Kidney (tissue), 14 donors: Measurements from ENCODE around the gene ALLC. TPM values are rescaled to one million over a fixed set of nuclear protein-coding genes. Genes with fewer than 3 reads are reported as not detected.
"Not testable (repeated sequence)": the region's sequence is repeated elsewhere in the genome, so short reads cannot be mapped to it uniquely, and the experiment has no call there.

ENCODE experiments used
- DNase-seq, 5 donors: peaks; one replicate each; pipeline ENCODE4 v3.0.0-alpha.2; 2013 to 2020
- FAIRE-seq: peaks from 2 replicates; lab custom pipeline; 2012; peaks lifted over from hg19 to GRCh38; lab: Jason Lieb, UNC
- H3K27ac ChIP-seq, 2 donors: one replicate each; pipeline ENCODE4 v1.7.0; 2013; ENCODE audit warnings: low read depth in 2 of 2, low read length in 2 of 2, inconsistent platforms in 1 of 2
- H3K27me3 ChIP-seq: one replicate; pipeline ENCODE4 v1.7.1; 2013; ENCODE audit warnings: low read length, inconsistent platforms; ENCODE audit not compliant: control insufficient read depth, insufficient read depth
- H3K36me3 ChIP-seq, 3 donors: one replicate each; pipeline versions ENCODE4 v1.7.0 to v1.7.1; 2013; ENCODE audit warnings: low read length in 3 of 3, control low read depth in 1 of 3, inconsistent platforms in 1 of 3; ENCODE audit not compliant: insufficient read depth in 3 of 3, control insufficient read depth in 2 of 3
- H3K4me1 ChIP-seq, 3 donors: one replicate each; pipeline versions ENCODE4 v1.7.0 to v1.7.1; 2013; ENCODE audit warnings: low read length in 3 of 3, inconsistent platforms in 1 of 3, low read depth in 1 of 3; ENCODE audit not compliant: control insufficient read depth in 2 of 3, insufficient read depth in 2 of 3
- H3K4me3 ChIP-seq, 3 donors: one replicate each; pipeline versions ENCODE4 v1.7.0 to v1.8.1; 2013; ENCODE audit warnings: low read length in 3 of 3, control low read depth in 1 of 3, inconsistent platforms in 1 of 3
- H3K9ac ChIP-seq, 3 donors: one replicate each; pipeline versions ENCODE4 v1.7.0 to v1.7.1; 2013; ENCODE audit warnings: low read length in 3 of 3, control low read depth in 1 of 3, inconsistent platforms in 1 of 3
- H3K9me3 ChIP-seq, 3 donors: one replicate each; pipeline versions ENCODE4 v1.7.0 to v1.7.1; 2013; ENCODE audit warnings: low read length in 3 of 3, control low read depth in 1 of 3, inconsistent platforms in 1 of 3; ENCODE audit not compliant: control insufficient read depth in 2 of 3, insufficient read depth in 1 of 3
- intact Hi-C: fragments of 100-400 bp; cut with DNase I; formaldehyde crosslinking; loops from one replicate; pipeline ENCODE4 v1.11.1; 2022
- polyA plus RNA-seq: library from polyadenylated mRNA; stranded (reverse); fragments of 350-450 nt; fragmentation: Illumina TruSeq; extraction: RNeasy Lipid Tissue Mini Kit (QIAGEN cat#74804); gene quantifications from one replicate; pipeline ENCODE4 v1.2.3, GENCODE V29; 2014; ENCODE audit warnings: low read depth, low replicate concordance; ENCODE audit not compliant: insufficient read depth
- total RNA-seq: library from RNA; stranded (reverse); fragmentation: NEBNext Ultra II Directional; extraction: Animal tissue kit (Norgen Biotek cat#: 25700); gene quantifications from one replicate; pipeline ENCODE4 v1.2.1, GENCODE V29; 2021
- TF ChIP-seq, protein P1 (sequence below): IDR thresholded peaks from 3 replicates; pipeline ENCODE4 v1.5.1; 2012; ENCODE audit warnings: mild to moderate bottlenecking, moderate library complexity, borderline replicate concordance; ENCODE audit not compliant: insufficient read depth; ENCODE audit errors: extremely low read depth
- donor health status: control.
- donor health status: control.
- donor health status: control.
- donor health status: control.
- donor health status: control.
- donor health status: DM: yes; HTN: yes; CAD: no.
- donor health status: Normal renal cell carcinoma (clear cell type).

The ALLC gene
- total and polyA plus RNA-seq, 2 donors from 2014 or later, result 1.3 TPM; not detected in 1

DNA sequence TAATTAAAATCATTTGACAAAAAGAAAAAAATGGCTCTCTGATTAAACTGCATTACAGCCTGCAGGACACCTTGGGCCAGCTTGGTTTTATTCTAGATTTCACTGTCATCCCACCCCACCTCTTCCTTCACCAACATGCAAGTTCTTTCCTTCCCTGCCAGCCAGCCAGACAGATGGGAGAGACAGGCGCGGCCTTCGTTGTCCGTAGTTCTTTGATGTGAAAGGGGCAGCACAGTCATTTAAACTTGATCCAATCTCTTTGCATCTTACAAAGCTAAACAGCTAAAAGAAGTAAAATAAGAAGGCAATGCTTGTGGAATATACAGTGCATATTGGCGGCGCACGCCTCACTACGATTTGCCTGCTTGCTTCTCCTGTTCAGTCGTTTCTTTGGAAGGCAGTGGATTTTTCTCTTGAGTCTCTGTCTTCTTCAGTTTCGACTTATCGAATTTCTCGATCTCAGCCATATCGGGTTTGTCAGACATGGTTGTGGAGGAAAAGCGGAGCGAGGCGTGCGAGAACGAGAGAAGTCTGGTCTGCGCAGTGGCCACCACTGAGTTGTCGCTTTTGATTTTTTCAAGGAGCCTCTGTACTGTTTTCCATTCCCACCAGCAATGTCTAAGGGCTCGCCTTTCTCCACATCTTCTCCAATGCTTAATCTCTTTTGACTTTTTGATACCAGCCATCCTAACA is 40.7 kb upstream of the ALLC start:
- FAIRE-seq (no peak), DNase-seq (no peak)
- Histone ChIP-seq H3K4me1 (no peaks in the 10 kb centered on the region), H3K9ac (no peak overlapping the region), H3K9me3 (no peaks in the 10 kb centered on the region), H3K27me3 (no peaks in the 10 kb centered on the region), H3K36me3 (no peaks in the 10 kb centered on the region), H3K4me3 (no peak overlapping the region), H3K27ac (no peak overlapping the region)
- intact Hi-C loops, result no loop called here
- TF ChIP-seq, protein P1, sequence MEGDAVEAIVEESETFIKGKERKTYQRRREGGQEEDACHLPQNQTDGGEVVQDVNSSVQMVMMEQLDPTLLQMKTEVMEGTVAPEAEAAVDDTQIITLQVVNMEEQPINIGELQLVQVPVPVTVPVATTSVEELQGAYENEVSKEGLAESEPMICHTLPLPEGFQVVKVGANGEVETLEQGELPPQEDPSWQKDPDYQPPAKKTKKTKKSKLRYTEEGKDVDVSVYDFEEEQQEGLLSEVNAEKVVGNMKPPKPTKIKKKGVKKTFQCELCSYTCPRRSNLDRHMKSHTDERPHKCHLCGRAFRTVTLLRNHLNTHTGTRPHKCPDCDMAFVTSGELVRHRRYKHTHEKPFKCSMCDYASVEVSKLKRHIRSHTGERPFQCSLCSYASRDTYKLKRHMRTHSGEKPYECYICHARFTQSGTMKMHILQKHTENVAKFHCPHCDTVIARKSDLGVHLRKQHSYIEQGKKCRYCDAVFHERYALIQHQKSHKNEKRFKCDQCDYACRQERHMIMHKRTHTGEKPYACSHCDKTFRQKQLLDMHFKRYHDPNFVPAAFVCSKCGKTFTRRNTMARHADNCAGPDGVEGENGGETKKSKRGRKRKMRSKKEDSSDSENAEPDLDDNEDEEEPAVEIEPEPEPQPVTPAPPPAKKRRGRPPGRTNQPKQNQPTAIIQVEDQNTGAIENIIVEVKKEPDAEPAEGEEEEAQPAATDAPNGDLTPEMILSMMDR, result no peak

DNA sequence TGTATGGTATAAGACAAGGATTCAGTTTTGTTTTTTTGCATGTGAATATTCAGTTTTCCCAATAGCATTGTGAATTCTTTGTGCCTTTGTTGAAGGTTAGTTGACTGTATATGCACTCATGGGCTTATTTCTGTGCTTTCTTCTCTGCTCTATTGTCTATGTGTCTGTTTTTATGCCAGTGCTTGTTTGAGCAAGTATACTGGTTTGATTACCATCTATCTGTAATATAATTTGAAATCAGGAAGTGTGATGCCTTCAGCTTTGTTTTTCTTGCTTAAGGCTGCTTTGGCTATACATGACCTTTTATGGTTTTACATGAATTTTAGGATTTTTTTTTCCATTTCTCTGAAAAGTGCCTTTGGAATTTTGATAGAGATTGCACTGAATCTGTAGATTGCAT is 39.6 kb upstream of the ALLC start:
- TF ChIP-seq, protein P1, result no peak
- no peak overlapping the region for H3K27ac ChIP-seq
- H3K4me3 ChIP-seq, result no peak overlapping the region
- intact Hi-C loops, result no loop called here
- H3K27me3 ChIP-seq, result no peaks in the 10 kb centered on the region
- H3K36me3 ChIP-seq, result no peaks in the 10 kb centered on the region
- FAIRE-seq (no peak), DNase-seq (no peak)
- H3K9me3 ChIP-seq, result no peaks in the 10 kb centered on the region
- no peak overlapping the region for H3K9ac ChIP-seq
- no peaks in the 10 kb centered on the region for H3K4me1 ChIP-seq

DNA sequence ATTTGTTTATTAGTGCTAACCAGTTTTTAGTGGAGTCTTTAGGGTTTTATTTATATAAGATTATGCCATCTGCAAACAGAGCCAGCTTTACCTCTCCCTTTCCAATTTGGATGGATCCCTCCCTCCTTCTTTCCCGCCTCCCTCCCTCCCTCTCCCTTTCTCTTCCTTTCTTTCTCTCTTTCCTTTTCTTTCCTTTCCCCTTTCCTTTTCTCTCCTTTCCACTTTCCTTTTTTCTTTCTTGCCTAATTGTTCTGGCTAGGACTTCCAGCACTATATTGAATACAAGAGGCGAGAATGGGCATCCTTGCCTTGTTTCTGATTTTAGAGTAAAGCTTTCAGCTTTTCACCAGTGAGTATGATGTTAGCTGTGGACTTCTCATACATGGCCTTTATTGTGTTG is 39.0 kb upstream of the ALLC start:
- Histone ChIP-seq H3K27ac (no peak overlapping the region), H3K9ac (no peak overlapping the region), H3K9me3 (no peaks in the 10 kb centered on the region), H3K36me3 (no peaks in the 10 kb centered on the region), H3K27me3 (no peaks in the 10 kb centered on the region), H3K4me3 (no peak overlapping the region), H3K4me1 (no peaks in the 10 kb centered on the region)
- TF ChIP-seq, protein P1, result no peak
- FAIRE-seq (no peak), DNase-seq (no peak)
- intact Hi-C loops, result no loop called here

GRCh38 chr2:3619661-3620060 is 38.3 kb upstream of the ALLC start:
- H3K9ac ChIP-seq, H3K9me3 ChIP-seq, FAIRE-seq, H3K36me3 ChIP-seq, DNase-seq, H3K4me1 ChIP-seq, H3K4me3 ChIP-seq, H3K27me3 ChIP-seq, H3K27ac ChIP-seq, intact Hi-C loops: not testable (repeated sequence)
